Right lobe of liver (tissue), 4 donors: ENCODE data around the gene ZBTB7C.

Experiments
- CTCF ChIP-seq, 4 donors: fragments of 200-600 bp in 3 of 4; fragments of 450-650 bp in 1 of 4; IDR thresholded peaks; one replicate each; pipeline versions ENCODE4 v1.5.1 to v1.8.0; 2016 to 2022; ENCODE audit warnings: antibody characterized with exemption in 4 of 4, mild to moderate bottlenecking in 2 of 4
- POLR2A ChIP-seq: fragments of 450-650 bp; IDR thresholded peaks from one replicate; pipeline ENCODE4 v1.6.1; 2017; ENCODE audit warnings: antibody characterized with exemption, mild to moderate bottlenecking
- donor health status: DM: no; HTN: no; CAD: no.
- donor health status: DM: no; HTN: no; CAD: no.
- donor health status: DM: no; HTN: yes; CAD: no.

- TF ChIP-seq CTCF (IDR thresholded peaks at IDR 0.05) = no peak
- TF ChIP-seq POLR2A = no peak
These were observed 427.4 kb downstream of the ZBTB7C start for GRCh38 chr18:47981830-47982229.
